Measurements from ENCODE around the gene ABL1.

ABL1 gene

DNA sequence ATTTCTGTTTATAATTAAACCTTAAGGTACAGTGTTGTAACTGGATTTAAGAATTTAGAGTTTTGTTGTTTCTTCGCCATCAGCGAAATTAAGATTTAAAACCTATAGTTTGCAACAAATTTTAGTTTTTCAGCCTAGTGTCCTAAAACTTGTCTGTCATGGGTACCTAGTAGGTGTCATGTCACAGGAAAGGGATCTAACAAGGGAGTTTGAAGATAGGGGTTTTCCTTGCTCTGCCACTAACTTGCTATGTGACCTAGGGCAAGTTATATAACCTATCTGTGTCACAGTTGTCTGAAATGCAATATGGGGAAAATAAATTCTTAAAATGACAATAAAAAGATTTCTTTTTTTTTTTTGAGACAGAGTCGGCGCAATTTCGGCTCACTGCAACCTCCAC, 9.2 kb upstream of the ABL1 start:
- ATAC-seq = no peak
- TF ChIP-seq ZNF70 (CRISPR knock-in tag; IDR thresholded peaks at IDR 0.05) = no peak
- TF ChIP-seq GLIS3 (CRISPR knock-in tag; IDR thresholded peaks at IDR 0.05) = no peak
- TF ChIP-seq, protein P1, sequence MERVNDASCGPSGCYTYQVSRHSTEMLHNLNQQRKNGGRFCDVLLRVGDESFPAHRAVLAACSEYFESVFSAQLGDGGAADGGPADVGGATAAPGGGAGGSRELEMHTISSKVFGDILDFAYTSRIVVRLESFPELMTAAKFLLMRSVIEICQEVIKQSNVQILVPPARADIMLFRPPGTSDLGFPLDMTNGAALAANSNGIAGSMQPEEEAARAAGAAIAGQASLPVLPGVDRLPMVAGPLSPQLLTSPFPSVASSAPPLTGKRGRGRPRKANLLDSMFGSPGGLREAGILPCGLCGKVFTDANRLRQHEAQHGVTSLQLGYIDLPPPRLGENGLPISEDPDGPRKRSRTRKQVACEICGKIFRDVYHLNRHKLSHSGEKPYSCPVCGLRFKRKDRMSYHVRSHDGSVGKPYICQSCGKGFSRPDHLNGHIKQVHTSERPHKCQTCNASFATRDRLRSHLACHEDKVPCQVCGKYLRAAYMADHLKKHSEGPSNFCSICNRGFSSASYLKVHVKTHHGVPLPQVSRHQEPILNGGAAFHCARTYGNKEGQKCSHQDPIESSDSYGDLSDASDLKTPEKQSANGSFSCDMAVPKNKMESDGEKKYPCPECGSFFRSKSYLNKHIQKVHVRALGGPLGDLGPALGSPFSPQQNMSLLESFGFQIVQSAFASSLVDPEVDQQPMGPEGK (CRISPR knock-in tag; IDR thresholded peaks at IDR 0.05; ENCODE audit: borderline replicate concordance) = no peak
- TF ChIP-seq TOX (CRISPR knock-in tag; IDR thresholded peaks at IDR 0.05; ENCODE audit: borderline replicate concordance) = no peak
- no peak for TF ChIP-seq TCF4 (CRISPR knock-in tag; IDR thresholded peaks at IDR 0.05; ENCODE audit: borderline replicate concordance)
- TF ChIP-seq OSR1 (CRISPR knock-in tag; IDR thresholded peaks at IDR 0.05) = no peak
- no peak for TF ChIP-seq ZFP3 (CRISPR knock-in tag; IDR thresholded peaks at IDR 0.05)
- no peak for TF ChIP-seq ISL1 (CRISPR knock-in tag; IDR thresholded peaks at IDR 0.05)
- no peak for TF ChIP-seq ESRRG (CRISPR knock-in tag; IDR thresholded peaks at IDR 0.05)

DNA sequence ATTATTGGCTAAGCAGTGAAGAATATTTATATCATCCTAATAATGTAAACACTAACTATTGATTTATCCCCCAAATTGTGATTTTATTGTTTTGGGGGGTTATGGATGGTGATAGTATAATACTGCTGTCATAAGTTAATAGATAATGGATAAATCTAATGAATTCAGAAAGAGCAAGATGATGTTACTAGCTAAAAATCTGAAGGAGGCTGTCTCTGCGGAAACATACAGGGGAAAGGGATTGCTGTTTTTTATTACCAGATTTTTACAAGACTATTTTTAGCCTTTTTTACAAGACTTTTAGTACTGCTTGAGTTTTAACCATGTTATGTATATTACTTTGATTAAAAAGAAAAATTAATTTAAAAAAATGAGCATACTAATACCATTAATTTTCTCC, 5.3 kb upstream of the ABL1 start:
- TF ChIP-seq ZFP3 (CRISPR knock-in tag; IDR thresholded peaks at IDR 0.05) (no peak), ZFP30 (CRISPR knock-in tag; IDR thresholded peaks at IDR 0.05) (no peak), ESRRG (CRISPR knock-in tag; IDR thresholded peaks at IDR 0.05) (no peak), OSR1 (CRISPR knock-in tag; IDR thresholded peaks at IDR 0.05) (no peak), SNAI2 (CRISPR knock-in tag; IDR thresholded peaks at IDR 0.05) (no peak), ISL1 (CRISPR knock-in tag; IDR thresholded peaks at IDR 0.05) (no peak), ZNF70 (CRISPR knock-in tag; IDR thresholded peaks at IDR 0.05) (no peak), BACH2 (CRISPR knock-in tag; IDR thresholded peaks at IDR 0.05; ENCODE audit: borderline replicate concordance) (no peak), ZNF8 (CRISPR knock-in tag; IDR thresholded peaks at IDR 0.05) (no peak), CSDC2 (CRISPR knock-in tag; IDR thresholded peaks at IDR 0.05) (no peak)
- TF ChIP-seq, protein P2, sequence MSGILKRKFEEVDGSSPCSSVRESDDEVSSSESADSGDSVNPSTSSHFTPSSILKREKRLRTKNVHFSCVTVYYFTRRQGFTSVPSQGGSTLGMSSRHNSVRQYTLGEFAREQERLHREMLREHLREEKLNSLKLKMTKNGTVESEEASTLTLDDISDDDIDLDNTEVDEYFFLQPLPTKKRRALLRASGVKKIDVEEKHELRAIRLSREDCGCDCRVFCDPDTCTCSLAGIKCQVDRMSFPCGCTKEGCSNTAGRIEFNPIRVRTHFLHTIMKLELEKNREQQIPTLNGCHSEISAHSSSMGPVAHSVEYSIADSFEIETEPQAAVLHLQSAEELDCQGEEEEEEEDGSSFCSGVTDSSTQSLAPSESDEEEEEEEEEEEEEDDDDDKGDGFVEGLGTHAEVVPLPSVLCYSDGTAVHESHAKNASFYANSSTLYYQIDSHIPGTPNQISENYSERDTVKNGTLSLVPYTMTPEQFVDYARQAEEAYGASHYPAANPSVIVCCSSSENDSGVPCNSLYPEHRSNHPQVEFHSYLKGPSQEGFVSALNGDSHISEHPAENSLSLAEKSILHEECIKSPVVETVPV (CRISPR knock-in tag; IDR thresholded peaks at IDR 0.05) = no peak
- TF ChIP-seq, protein P3, sequence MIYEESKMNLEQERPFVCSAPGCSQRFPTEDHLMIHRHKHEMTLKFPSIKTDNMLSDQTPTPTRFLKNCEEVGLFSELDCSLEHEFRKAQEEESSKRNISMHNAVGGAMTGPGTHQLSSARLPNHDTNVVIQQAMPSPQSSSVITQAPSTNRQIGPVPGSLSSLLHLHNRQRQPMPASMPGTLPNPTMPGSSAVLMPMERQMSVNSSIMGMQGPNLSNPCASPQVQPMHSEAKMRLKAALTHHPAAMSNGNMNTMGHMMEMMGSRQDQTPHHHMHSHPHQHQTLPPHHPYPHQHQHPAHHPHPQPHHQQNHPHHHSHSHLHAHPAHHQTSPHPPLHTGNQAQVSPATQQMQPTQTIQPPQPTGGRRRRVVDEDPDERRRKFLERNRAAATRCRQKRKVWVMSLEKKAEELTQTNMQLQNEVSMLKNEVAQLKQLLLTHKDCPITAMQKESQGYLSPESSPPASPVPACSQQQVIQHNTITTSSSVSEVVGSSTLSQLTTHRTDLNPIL (CRISPR knock-in tag; IDR thresholded peaks at IDR 0.05; ENCODE audit: low read depth) = no peak
- TF ChIP-seq, protein P4, sequence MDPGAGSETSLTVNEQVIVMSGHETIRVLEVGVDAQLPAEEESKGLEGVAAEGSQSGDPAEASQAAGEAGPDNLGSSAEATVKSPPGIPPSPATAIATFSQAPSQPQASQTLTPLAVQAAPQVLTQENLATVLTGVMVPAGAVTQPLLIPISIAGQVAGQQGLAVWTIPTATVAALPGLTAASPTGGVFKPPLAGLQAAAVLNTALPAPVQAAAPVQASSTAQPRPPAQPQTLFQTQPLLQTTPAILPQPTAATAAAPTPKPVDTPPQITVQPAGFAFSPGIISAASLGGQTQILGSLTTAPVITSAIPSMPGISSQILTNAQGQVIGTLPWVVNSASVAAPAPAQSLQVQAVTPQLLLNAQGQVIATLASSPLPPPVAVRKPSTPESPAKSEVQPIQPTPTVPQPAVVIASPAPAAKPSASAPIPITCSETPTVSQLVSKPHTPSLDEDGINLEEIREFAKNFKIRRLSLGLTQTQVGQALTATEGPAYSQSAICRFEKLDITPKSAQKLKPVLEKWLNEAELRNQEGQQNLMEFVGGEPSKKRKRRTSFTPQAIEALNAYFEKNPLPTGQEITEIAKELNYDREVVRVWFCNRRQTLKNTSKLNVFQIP (CRISPR knock-in tag; IDR thresholded peaks at IDR 0.05; ENCODE audit: borderline replicate concordance, low read depth) = no peak
- TF ChIP-seq, protein P1 (CRISPR knock-in tag; IDR thresholded peaks at IDR 0.05; ENCODE audit: borderline replicate concordance) = no peak
- no peak for ATAC-seq

DNA sequence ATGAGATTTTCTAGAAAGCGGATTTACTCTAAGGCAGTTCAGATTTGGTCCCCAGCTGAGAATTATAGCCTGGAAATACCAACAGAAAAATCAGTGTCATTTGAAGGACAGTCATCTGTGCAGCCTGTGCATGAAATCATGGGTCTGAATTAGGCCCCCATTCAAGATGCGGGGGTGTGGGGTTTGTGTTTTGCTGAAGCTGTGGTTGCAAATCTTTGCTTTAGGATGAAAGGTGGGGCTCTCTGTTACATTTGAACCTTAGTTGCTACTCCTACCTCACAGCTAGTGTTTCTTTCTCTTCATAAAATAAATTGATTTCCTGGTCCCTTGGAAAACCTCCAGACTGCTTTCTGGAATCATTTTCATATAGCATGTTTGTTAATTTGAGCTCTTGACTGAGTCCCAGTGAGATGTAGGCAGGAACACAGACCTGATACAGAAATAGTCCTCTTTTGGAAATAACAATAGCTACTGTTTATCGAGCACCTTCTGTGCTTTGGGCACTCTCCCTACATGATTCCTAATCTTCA, 4.8 kb upstream of the ABL1 start:
- TF ChIP-seq PPARA (CRISPR knock-in tag; IDR thresholded peaks at IDR 0.05; ENCODE audit: borderline replicate concordance) (no peak), ZFP30 (CRISPR knock-in tag; IDR thresholded peaks at IDR 0.05) (no peak), ZNF8 (CRISPR knock-in tag; IDR thresholded peaks at IDR 0.05) (no peak), BACH2 (CRISPR knock-in tag; IDR thresholded peaks at IDR 0.05; ENCODE audit: borderline replicate concordance) (no peak), CSDC2 (CRISPR knock-in tag; IDR thresholded peaks at IDR 0.05) (no peak), TCF4 (CRISPR knock-in tag; IDR thresholded peaks at IDR 0.05; ENCODE audit: borderline replicate concordance) (no peak)
- TF ChIP-seq, protein P1 (CRISPR knock-in tag; IDR thresholded peaks at IDR 0.05; ENCODE audit: borderline replicate concordance) = no peak
- TF ChIP-seq, protein P3 (CRISPR knock-in tag; IDR thresholded peaks at IDR 0.05; ENCODE audit: low read depth) = no peak
- TF ChIP-seq, protein P5, sequence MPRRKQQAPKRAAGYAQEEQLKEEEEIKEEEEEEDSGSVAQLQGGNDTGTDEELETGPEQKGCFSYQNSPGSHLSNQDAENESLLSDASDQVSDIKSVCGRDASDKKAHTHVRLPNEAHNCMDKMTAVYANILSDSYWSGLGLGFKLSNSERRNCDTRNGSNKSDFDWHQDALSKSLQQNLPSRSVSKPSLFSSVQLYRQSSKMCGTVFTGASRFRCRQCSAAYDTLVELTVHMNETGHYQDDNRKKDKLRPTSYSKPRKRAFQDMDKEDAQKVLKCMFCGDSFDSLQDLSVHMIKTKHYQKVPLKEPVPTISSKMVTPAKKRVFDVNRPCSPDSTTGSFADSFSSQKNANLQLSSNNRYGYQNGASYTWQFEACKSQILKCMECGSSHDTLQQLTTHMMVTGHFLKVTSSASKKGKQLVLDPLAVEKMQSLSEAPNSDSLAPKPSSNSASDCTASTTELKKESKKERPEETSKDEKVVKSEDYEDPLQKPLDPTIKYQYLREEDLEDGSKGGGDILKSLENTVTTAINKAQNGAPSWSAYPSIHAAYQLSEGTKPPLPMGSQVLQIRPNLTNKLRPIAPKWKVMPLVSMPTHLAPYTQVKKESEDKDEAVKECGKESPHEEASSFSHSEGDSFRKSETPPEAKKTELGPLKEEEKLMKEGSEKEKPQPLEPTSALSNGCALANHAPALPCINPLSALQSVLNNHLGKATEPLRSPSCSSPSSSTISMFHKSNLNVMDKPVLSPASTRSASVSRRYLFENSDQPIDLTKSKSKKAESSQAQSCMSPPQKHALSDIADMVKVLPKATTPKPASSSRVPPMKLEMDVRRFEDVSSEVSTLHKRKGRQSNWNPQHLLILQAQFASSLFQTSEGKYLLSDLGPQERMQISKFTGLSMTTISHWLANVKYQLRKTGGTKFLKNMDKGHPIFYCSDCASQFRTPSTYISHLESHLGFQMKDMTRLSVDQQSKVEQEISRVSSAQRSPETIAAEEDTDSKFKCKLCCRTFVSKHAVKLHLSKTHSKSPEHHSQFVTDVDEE (CRISPR knock-in tag; IDR thresholded peaks at IDR 0.05) = no peak
- ATAC-seq = no peak
